K562 (cell line): Measurements from ENCODE around the gene POU3F1. TPM values are rescaled to one million over a fixed set of nuclear protein-coding genes. Genes with fewer than 3 reads are reported as not detected.

Experiments
- ATF7 ChIP-seq: fragments of 450-650 bp; IDR thresholded peaks from 2 replicates; pipeline ENCODE4 v1.7.1; 2014; ENCODE audit warnings: mild to moderate bottlenecking, moderate library complexity
- FOXA3 ChIP-seq, 2 experiments: fragments of 450-650 bp in 1 of 2; sonication (generic) in 1 of 2; formaldehyde crosslinking; IDR thresholded peaks in 1 of 2; conservative IDR thresholded peaks in 1 of 2; 2 replicates each; pipeline versions ENCODE4 v1.4.0 to v1.8.0; 2020 to 2022; ENCODE audit warnings: mild to moderate bottlenecking in 2 of 2, missing genetic modification reagents in 1 of 2
- FOXM1 ChIP-seq, 2 experiments: fragments of 450-650 bp in 1 of 2; sonication (generic) in 1 of 2; formaldehyde crosslinking in 1 of 2; IDR thresholded peaks; 2 replicates each; pipeline versions ENCODE4 v1.6.1 to v1.9.0; 2017 to 2022; ENCODE audit warnings: low read depth in 2 of 2, mild to moderate bottlenecking in 2 of 2, missing genetic modification reagents in 1 of 2, moderate library complexity in 1 of 2
- FOXP1 ChIP-seq: sonication (generic); formaldehyde crosslinking; IDR thresholded peaks from 2 replicates; pipeline ENCODE4 v1.8.0; 2022; ENCODE audit warnings: mild to moderate bottlenecking, missing genetic modification reagents
- HINFP ChIP-seq: fragments of 450-650 bp; conservative IDR thresholded peaks from 2 replicates; pipeline ENCODE4 v1.6.1; 2016; ENCODE audit warnings: missing genetic modification characterization, low read depth, mild to moderate bottlenecking, control low read depth, missing compliant biosample characterization
- HMG20A ChIP-seq: fragments of 450-650 bp; formaldehyde crosslinking; conservative IDR thresholded peaks from 2 replicates; pipeline ENCODE4 v1.4.0; 2020; ENCODE audit warnings: mild to moderate bottlenecking, mixed read lengths
- ILF3 ChIP-seq: fragments of 450-650 bp; IDR thresholded peaks from 2 replicates; pipeline ENCODE4 v1.6.1; 2018; ENCODE audit warnings: antibody characterized with exemption, mild to moderate bottlenecking, moderate library complexity, borderline replicate concordance
- MCM2 ChIP-seq: fragments of 450-650 bp; IDR thresholded peaks from 2 replicates; pipeline ENCODE4 v1.6.1; 2017; ENCODE audit warnings: low read depth, mild to moderate bottlenecking
- SRSF1 ChIP-seq: fragments of 200-400 bp; formaldehyde crosslinking; IDR thresholded peaks from 2 replicates; pipeline ENCODE4 v1.6.1; 2017; ENCODE audit warnings: mild to moderate bottlenecking, low read depth, low read length, moderate library complexity
- SRSF7 ChIP-seq: fragments of 200-400 bp; formaldehyde crosslinking; optimal IDR thresholded peaks from 2 replicates; pipeline ENCODE3; 2017; ENCODE audit warnings: mild to moderate bottlenecking, low read depth, low read length
- VEZF1 ChIP-seq: fragments of 200-800 bp; sonication (Bioruptor generic); IDR thresholded peaks from 2 replicates; pipeline ENCODE4 v1.6.1; 2017; ENCODE audit warnings: missing genetic modification characterization, missing compliant biosample characterization
- YY1 ChIP-seq, 3 experiments: IDR thresholded peaks; 2 replicates each; pipeline ENCODE4 v1.6.1; 2011; ENCODE audit warnings: low read length in 2 of 3, mild to moderate bottlenecking in 2 of 3, moderate library complexity in 2 of 3, borderline replicate concordance in 1 of 3, control low read depth in 1 of 3, low read depth in 1 of 3; ENCODE audit not compliant: insufficient read depth in 3 of 3, insufficient replicate concordance in 2 of 3, control insufficient read depth in 1 of 3, insufficient read length in 1 of 3; ENCODE audit errors: extremely low read depth in 1 of 3
- ZC3H4 ChIP-seq: sonication (generic); formaldehyde crosslinking; IDR thresholded peaks from 2 replicates; pipeline ENCODE4 v1.9.0; 2021; ENCODE audit warnings: missing genetic modification reagents, borderline replicate concordance
- ZFP1 ChIP-seq: fragments of 450-650 bp; formaldehyde crosslinking; IDR thresholded peaks from 2 replicates; pipeline ENCODE4 v1.4.0; 2020; ENCODE audit warnings: mild to moderate bottlenecking, mixed read lengths
- ZKSCAN1 ChIP-seq: fragments of 150-350 bp; IDR thresholded peaks from 2 replicates; pipeline ENCODE4 v1.6.1; 2016; ENCODE audit warnings: low read depth, low read length
- ZNF12 ChIP-seq: sonication (generic); formaldehyde crosslinking; IDR thresholded peaks from 2 replicates; pipeline ENCODE4 v1.4.0; 2020; ENCODE audit warnings: mild to moderate bottlenecking, missing genetic modification reagents
- ZNF165 ChIP-seq: fragments of 250-450 bp; sonication (Bioruptor Pico); IDR thresholded peaks from 2 replicates; pipeline ENCODE4 v1.4.0; 2020; ENCODE audit warnings: borderline replicate concordance
- ZNF217 ChIP-seq: sonication (generic); formaldehyde crosslinking; IDR thresholded peaks from 2 replicates; pipeline ENCODE4 v1.8.0; 2022; ENCODE audit warnings: mild to moderate bottlenecking, missing genetic modification reagents
- ZNF316 ChIP-seq: fragments of 450-650 bp; IDR thresholded peaks from 2 replicates; pipeline ENCODE4 v1.6.1; 2016
- ZNF354B ChIP-seq: fragments of 250-450 bp; sonication (Bioruptor Pico); IDR thresholded peaks from 2 replicates; pipeline ENCODE4 v1.4.0; 2020
- ZNF740 ChIP-seq, 3 experiments: fragments of 200-800 bp in 1 of 3; sonication (Bioruptor generic) in 1 of 3; sonication (generic) in 1 of 3; formaldehyde crosslinking in 1 of 3; IDR thresholded peaks; 2 replicates each; pipeline versions ENCODE4 v1.6.1 to v1.8.0; 2016 to 2022; ENCODE audit warnings: mild to moderate bottlenecking in 2 of 3, missing compliant biosample characterization in 2 of 3, missing genetic modification characterization in 2 of 3, missing genetic modification reagents in 1 of 3
- ZNF778 ChIP-seq: fragments of 450-650 bp; formaldehyde crosslinking; IDR thresholded peaks from 2 replicates; pipeline ENCODE4 v1.4.0; 2020; ENCODE audit warnings: mild to moderate bottlenecking, moderate library complexity
- ZNF785 ChIP-seq: fragments of 250-450 bp; sonication (Bioruptor Pico); IDR thresholded peaks from 2 replicates; pipeline ENCODE4 v1.4.0; 2020; ENCODE audit warnings: mild to moderate bottlenecking
- polyA plus RNA-seq, 8 experiments: library from polyadenylated mRNA; depleted of rRNA in 4 of 8; stranded (reverse) in 5 of 8; unstranded in 3 of 8; fragments of >200 nt; fragmentation: Nextera tagmentation in 2 of 8; fragmentation: Illumina TruSeq in 1 of 8; extraction: Ambion mirVana in 2 of 8; extraction: Trizol in 1 of 8; gene quantifications; 2 replicates each; pipeline versions ENCODE4 v1.2.1 to v1.2.3, GENCODE V29; 2011 to 2014; ENCODE audit warnings: inconsistent platforms in 1 of 8, missing spikeins in 1 of 8
- total RNA-seq, 7 experiments: library from RNA; depleted of rRNA in 6 of 7; stranded (reverse); fragments of >200 nt in 6 of 7; fragmentation: Illumina TruSeq in 2 of 7; extraction: Trizol in 2 of 7; gene quantifications; 2 replicates each; pipeline versions ENCODE4 v1.2.1 to v1.2.3, GENCODE V29; 2011 to 2021; ENCODE audit warnings: low replicate concordance in 1 of 7

Gene POU3F1
- total and polyA plus RNA-seq, 9 of the 15 experiments (the other 6 are each of a cell fraction or from before 2014, with no cell fraction given) = 0.09 TPM; not detected in 8

GRCh38 chr1:38012363-38013226 lies 34.0 kb downstream of the POU3F1 start, which contains the start of gene UTP11 (continued):
- TF ChIP-seq ZNF740 (CRISPR knock-in tag; IDR thresholded peaks at IDR 0.05) = peak; percentile 75; the same call in 1 of the 2 replicates
- TF ChIP-seq ZNF740 (tag; IDR thresholded peaks at IDR 0.05) = peak in 1 of 2 experiments; percentile 85; a peak in 2 of 4 replicates
- peak in 1 of 2 experiments; percentile 95; a peak in 2 of 4 replicates for TF ChIP-seq FOXA3 (CRISPR knock-in tag; conservative IDR thresholded peaks at IDR 0.05 in 1 of 2, IDR thresholded peaks at IDR 0.05 in 1 of 2)
- no peak for TF ChIP-seq ZNF217 (CRISPR knock-in tag)
- no peak for TF ChIP-seq SRSF7
- no peak for TF ChIP-seq ZKSCAN1
- TF ChIP-seq HMG20A = no peak
- peak; percentile 91 for TF ChIP-seq ZNF354B (CRISPR knock-in tag)
- no peak for TF ChIP-seq ZNF785 (CRISPR knock-in tag)
- peak; percentile 93; the same call in 1 of the 2 replicates for TF ChIP-seq ZNF165 (CRISPR knock-in tag)
- TF ChIP-seq FOXP1 (CRISPR knock-in tag) = peak; percentile 99
- TF ChIP-seq ATF7 = peak; percentile 93
- peak; percentile 82 for TF ChIP-seq HINFP (tag)
- no peak for TF ChIP-seq ZC3H4
- no peak for TF ChIP-seq FOXM1 (IDR thresholded peaks at IDR 0.05; ENCODE audit: low read depth)
- TF ChIP-seq FOXM1 (CRISPR knock-in tag; IDR thresholded peaks at IDR 0.05; ENCODE audit: low read depth) = peak; percentile 91; the same call in 1 of the 2 replicates
- TF ChIP-seq ZFP1 (CRISPR knock-in tag) = peak; percentile 77; the same call in 1 of the 2 replicates
- no peak for TF ChIP-seq MCM2
- TF ChIP-seq YY1 (IDR thresholded peaks at IDR 0.05; ENCODE audit: borderline replicate concordance in 1 of 3, control insufficient read depth in 1 of 3, extremely low read depth in 1 of 3, insufficient read depth in 3 of 3, insufficient read length in 1 of 3, insufficient replicate concordance in 2 of 3, low read depth in 1 of 3, low read length in 2 of 3) = peak; percentile 49 to 91 (median 84)
- no peak for TF ChIP-seq SRSF1
- TF ChIP-seq ZNF316 = no peak
- no peak for TF ChIP-seq ZNF778 (CRISPR knock-in tag)
- TF ChIP-seq VEZF1 (CRISPR knock-in tag) = peak; percentile 74
- no peak; the same call in 1 of the 2 replicates for TF ChIP-seq ILF3
- TF ChIP-seq ZNF12 = 0 out of 2 replicates have a peak, but pooled peaks have one; percentile 81
